SU-DHL-6 (cell line): Measurements from ENCODE around the gene OXLD1.

Experiments
- H2AFZ ChIP-seq: fragments of 200-600 bp; sonication (generic); 2 replicates; pipeline ENCODE4 v1.6.1; 2014; ENCODE audit warnings: low read depth, mild to moderate bottlenecking, moderate library complexity, mixed read lengths, antibody characterized with exemption, low read length; ENCODE audit not compliant: severe bottlenecking
- H3F3A ChIP-seq: fragments of 200-600 bp; shearing (Covaris generic); 2 replicates; pipeline ENCODE4 v1.6.0; 2016; ENCODE audit warnings: antibody characterized with exemption, mild to moderate bottlenecking; ENCODE audit not compliant: insufficient read depth
- H3K27ac ChIP-seq: fragments of 200-600 bp; sonication (generic); 2 replicates; pipeline ENCODE4 v1.5.1; 2016; ENCODE audit warnings: low read depth, mild to moderate bottlenecking, low read length, moderate library complexity, mixed read lengths
- H3K27me3 ChIP-seq: fragments of 200-600 bp; sonication (generic), shearing (Covaris generic); 2 replicates; pipeline ENCODE4 v1.6.0; 2014; ENCODE audit warnings: mild to moderate bottlenecking, low read length
- H3K36me3 ChIP-seq: fragments of 200-600 bp; sonication (generic); 2 replicates; pipeline ENCODE4 v1.6.1; 2014; ENCODE audit warnings: mild to moderate bottlenecking, low read length, mixed read lengths
- H3K4me2 ChIP-seq: fragments of 300-600, 200-600 bp; shearing (Covaris generic), sonication (generic); 2 replicates; pipeline ENCODE4 v1.6.0; 2014; ENCODE audit warnings: low read length, low read depth, mild to moderate bottlenecking; ENCODE audit not compliant: poor library complexity, severe bottlenecking
- H3K4me3 ChIP-seq: fragments of 200-600 bp; sonication (generic); 2 replicates; pipeline ENCODE4 v1.5.1; 2014; ENCODE audit warnings: antibody characterized with exemption, low read length, mild to moderate bottlenecking, mixed read lengths; ENCODE audit not compliant: insufficient read depth, poor library complexity, severe bottlenecking
- H3K79me2 ChIP-seq: fragments of 200-600 bp; sonication (generic); 2 replicates; pipeline ENCODE4 v1.6.1; 2014; ENCODE audit warnings: mild to moderate bottlenecking, low read length, moderate library complexity; ENCODE audit not compliant: insufficient read depth
- H3K9ac ChIP-seq: fragments of 200-600 bp; sonication (generic); 2 replicates; pipeline ENCODE4 v1.7.0; 2014; ENCODE audit warnings: mild to moderate bottlenecking, low read length
- H3K9me2 ChIP-seq: fragments of 200-600 bp; sonication (generic); replicated peaks from 2 replicates; pipeline ENCODE4 v1.6.1; 2014; ENCODE audit warnings: low read length; ENCODE audit not compliant: insufficient read depth
- H3K9me3 ChIP-seq: fragments of 200-600 bp; sonication (generic); 2 replicates; pipeline ENCODE4 v1.6.1; 2014; ENCODE audit warnings: low read length, mixed read lengths; ENCODE audit not compliant: insufficient read depth
- H4K20me1 ChIP-seq: fragments of 200-600 bp; sonication (generic); 2 replicates; pipeline ENCODE4 v1.6.1; 2014; ENCODE audit warnings: low read depth, mild to moderate bottlenecking, antibody characterized with exemption, low read length, moderate library complexity, mixed read lengths
- EZH2phosphoT487 ChIP-seq: fragments of 200-600 bp; sonication (generic), shearing (Covaris generic); conservative IDR thresholded peaks from 2 replicates; pipeline ENCODE4 v1.6.1; 2018; ENCODE audit warnings: mild to moderate bottlenecking, antibody characterized with exemption, low read length, moderate library complexity, mixed read lengths
- TF ChIP-seq, protein P1 (sequence below): fragments of 200-600 bp; sonication (generic); IDR thresholded peaks from one replicate; pipeline ENCODE4 v1.5.1; 2017; ENCODE audit warnings: antibody characterized with exemption, mild to moderate bottlenecking, low read length, moderate library complexity; ENCODE audit not compliant: insufficient read depth, poor library complexity, severe bottlenecking

Gene OXLD1

GRCh38 chr17:81696218-81696941 is 30.0 kb upstream of the OXLD1 start:
- H3K4me3 ChIP-seq, result no peak overlapping the region
- no peaks in the 10 kb centered on the region for H3K9me2 ChIP-seq
- TF ChIP-seq, protein P1, sequence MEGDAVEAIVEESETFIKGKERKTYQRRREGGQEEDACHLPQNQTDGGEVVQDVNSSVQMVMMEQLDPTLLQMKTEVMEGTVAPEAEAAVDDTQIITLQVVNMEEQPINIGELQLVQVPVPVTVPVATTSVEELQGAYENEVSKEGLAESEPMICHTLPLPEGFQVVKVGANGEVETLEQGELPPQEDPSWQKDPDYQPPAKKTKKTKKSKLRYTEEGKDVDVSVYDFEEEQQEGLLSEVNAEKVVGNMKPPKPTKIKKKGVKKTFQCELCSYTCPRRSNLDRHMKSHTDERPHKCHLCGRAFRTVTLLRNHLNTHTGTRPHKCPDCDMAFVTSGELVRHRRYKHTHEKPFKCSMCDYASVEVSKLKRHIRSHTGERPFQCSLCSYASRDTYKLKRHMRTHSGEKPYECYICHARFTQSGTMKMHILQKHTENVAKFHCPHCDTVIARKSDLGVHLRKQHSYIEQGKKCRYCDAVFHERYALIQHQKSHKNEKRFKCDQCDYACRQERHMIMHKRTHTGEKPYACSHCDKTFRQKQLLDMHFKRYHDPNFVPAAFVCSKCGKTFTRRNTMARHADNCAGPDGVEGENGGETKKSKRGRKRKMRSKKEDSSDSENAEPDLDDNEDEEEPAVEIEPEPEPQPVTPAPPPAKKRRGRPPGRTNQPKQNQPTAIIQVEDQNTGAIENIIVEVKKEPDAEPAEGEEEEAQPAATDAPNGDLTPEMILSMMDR, result no peak
- no peak for TF ChIP-seq EZH2phosphoT487
- peaks cover 2% of the 10 kb centered on the region; the same call in 1 of the 2 replicates for H3K36me3 ChIP-seq
- H3K27me3 ChIP-seq, result no peaks in the 10 kb centered on the region
- H3K9me3 ChIP-seq, result no peaks in the 10 kb centered on the region
- no peak overlapping the region for H3K27ac ChIP-seq
- H3K9ac ChIP-seq, result no peak overlapping the region
- H4K20me1 ChIP-seq, result no peaks in the 10 kb centered on the region
- peaks cover 17% of the 10 kb centered on the region for H3K79me2 ChIP-seq
- no peak overlapping the region for H2AFZ ChIP-seq
- 0 out of 2 replicates have a peak, but pooled peaks cover 12% of the 10 kb centered on the region for H3F3A ChIP-seq
- H3K4me2 ChIP-seq, result no peak overlapping the region

DNA sequence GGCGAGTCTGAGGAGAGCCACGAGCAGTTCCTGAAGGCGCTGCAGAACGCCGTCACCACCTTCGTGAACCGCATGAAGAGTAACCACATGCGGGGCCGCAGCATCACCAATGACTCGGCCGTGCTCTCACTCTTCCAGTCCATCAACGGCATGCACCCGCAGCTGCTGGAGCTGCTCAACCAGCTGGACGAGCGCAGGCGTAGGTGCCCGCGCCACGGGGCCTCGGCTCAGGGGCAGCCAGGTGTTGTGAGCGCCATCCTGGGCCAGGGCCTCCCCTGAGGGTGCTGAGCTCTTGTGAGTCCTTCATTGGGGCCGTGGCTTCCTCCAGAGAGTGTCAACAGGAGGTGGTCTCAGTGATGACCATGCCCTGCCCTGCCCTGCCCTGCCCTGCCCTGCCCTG is 29.4 kb upstream of the OXLD1 start:
- H4K20me1 ChIP-seq, result no peaks in the 10 kb centered on the region
- H3K9ac ChIP-seq, result no peak overlapping the region
- H3K27ac ChIP-seq, result no peak overlapping the region
- H3K27me3 ChIP-seq, result no peaks in the 10 kb centered on the region
- 0 out of 2 replicates have a peak, but pooled peaks cover 12% of the 10 kb centered on the region for H3F3A ChIP-seq
- no peak overlapping the region for H3K4me2 ChIP-seq
- no peaks in the 10 kb centered on the region for H3K9me3 ChIP-seq
- peaks cover 2% of the 10 kb centered on the region; the same call in 1 of the 2 replicates for H3K36me3 ChIP-seq
- H3K9me2 ChIP-seq, result no peaks in the 10 kb centered on the region
- no peak overlapping the region for H2AFZ ChIP-seq
- no peak overlapping the region for H3K4me3 ChIP-seq
- peaks cover 11% of the 10 kb centered on the region for H3K79me2 ChIP-seq
- TF ChIP-seq EZH2phosphoT487, result no peak
- TF ChIP-seq, protein P1, result no peak

DNA sequence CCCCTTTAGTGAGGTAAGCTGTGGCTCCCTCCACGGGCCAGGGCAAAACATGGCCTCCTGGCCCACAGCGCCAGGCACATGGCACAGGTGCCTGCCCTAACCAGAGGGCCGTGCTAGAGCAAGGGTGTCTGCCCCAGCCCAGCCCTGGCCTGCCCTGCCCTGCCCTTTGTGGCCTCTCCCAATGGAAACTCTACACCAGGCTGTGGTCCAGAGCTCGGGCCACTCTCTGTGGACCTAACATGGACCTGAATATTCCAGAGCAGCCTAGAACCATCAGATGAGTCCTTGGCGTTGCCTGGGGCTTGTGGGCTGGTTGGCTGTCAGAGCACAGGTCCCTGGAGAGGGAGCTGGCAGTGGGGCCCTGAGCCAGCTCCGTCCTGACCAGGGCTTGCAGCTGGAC is 28.8 kb upstream of the OXLD1 start:
- H3K9me2 ChIP-seq, result no peaks in the 10 kb centered on the region
- H3K9me3 ChIP-seq, result no peaks in the 10 kb centered on the region
- H2AFZ ChIP-seq, result no peak overlapping the region
- H3K4me2 ChIP-seq, result no peak overlapping the region
- no peaks in the 10 kb centered on the region for H4K20me1 ChIP-seq
- H3K36me3 ChIP-seq, result peaks cover 2% of the 10 kb centered on the region; the same call in 1 of the 2 replicates
- H3K4me3 ChIP-seq, result no peak overlapping the region
- H3K9ac ChIP-seq, result no peak overlapping the region
- H3K79me2 ChIP-seq, result 0 out of 2 replicates have a peak, but pooled peaks cover 5% of the 10 kb centered on the region
- no peaks in the 10 kb centered on the region for H3K27me3 ChIP-seq
- H3F3A ChIP-seq, result 0 out of 2 replicates have a peak, but pooled peaks cover 12% of the 10 kb centered on the region
- no peak overlapping the region for H3K27ac ChIP-seq
- TF ChIP-seq, protein P1, result no peak
- TF ChIP-seq EZH2phosphoT487, result no peak
